Neural progenitor cell (in vitro differentiated cells): ENCODE results near the gene RASIP1.
"Not testable (repeated sequence)": the region's sequence is repeated elsewhere in the genome, so short reads cannot be mapped to it uniquely, and the experiment has no call there.

ENCODE experiments used
- EZH2 ChIP-seq: fragments of 200-600 bp; sonication (generic); IDR thresholded peaks from 2 replicates; pipeline ENCODE4 v1.6.1; 2017; ENCODE audit warnings: antibody characterized with exemption, mild to moderate bottlenecking, moderate library complexity
- EZH2phosphoT487 ChIP-seq: fragments of 200-600 bp; sonication (generic); IDR thresholded peaks from 2 replicates; pipeline ENCODE4 v1.6.1; 2017; ENCODE audit warnings: antibody characterized with exemption
- TF ChIP-seq, protein P1 (sequence below): fragments of 200-600 bp; sonication (generic); IDR thresholded peaks from 2 replicates; pipeline ENCODE4 v1.5.1; 2017; ENCODE audit warnings: antibody characterized with exemption, mild to moderate bottlenecking

DNA sequence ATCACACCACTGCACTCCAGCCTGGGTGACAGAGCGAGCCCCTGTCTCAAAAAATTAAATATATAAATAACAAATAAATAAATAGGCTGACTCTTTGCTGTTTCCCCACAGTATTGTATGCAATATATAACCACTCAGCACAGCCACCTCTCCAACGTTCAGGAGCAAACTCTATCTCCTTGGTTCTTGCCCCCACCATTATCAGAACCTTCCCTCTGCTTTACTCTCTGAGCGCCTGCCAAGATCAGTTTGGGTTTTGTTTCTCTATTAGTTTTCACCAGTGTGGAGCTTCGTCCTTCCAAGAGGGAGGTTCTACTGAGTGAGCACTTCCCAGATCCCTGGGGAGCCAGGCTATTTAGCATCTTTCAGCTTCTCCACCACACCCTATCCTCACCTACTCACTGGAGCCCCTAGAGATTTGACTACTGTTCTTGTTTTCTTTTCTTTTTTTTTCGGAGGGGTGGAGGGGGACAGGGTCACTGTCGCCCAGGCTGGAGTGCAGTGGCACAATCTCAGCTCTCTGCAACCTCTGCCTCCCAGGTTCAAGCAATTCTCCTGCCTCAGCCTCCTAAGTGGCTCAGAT lies 27.9 kb upstream of the RASIP1 start:
- TF ChIP-seq, protein P1, sequence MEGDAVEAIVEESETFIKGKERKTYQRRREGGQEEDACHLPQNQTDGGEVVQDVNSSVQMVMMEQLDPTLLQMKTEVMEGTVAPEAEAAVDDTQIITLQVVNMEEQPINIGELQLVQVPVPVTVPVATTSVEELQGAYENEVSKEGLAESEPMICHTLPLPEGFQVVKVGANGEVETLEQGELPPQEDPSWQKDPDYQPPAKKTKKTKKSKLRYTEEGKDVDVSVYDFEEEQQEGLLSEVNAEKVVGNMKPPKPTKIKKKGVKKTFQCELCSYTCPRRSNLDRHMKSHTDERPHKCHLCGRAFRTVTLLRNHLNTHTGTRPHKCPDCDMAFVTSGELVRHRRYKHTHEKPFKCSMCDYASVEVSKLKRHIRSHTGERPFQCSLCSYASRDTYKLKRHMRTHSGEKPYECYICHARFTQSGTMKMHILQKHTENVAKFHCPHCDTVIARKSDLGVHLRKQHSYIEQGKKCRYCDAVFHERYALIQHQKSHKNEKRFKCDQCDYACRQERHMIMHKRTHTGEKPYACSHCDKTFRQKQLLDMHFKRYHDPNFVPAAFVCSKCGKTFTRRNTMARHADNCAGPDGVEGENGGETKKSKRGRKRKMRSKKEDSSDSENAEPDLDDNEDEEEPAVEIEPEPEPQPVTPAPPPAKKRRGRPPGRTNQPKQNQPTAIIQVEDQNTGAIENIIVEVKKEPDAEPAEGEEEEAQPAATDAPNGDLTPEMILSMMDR, result not testable (repeated sequence)
- TF ChIP-seq EZH2, EZH2phosphoT487: not testable (repeated sequence)
